HEK293 (cell line): ENCODE data around the gene FZD7.

Source experiments
- CTCF ChIA-PET: fragments of 350-600 bp; formaldehyde crosslinking; extraction: SDS; loops from one replicate; lab custom pipeline; 2021; ENCODE audit warnings: antibody characterized with exemption; lab: Yijun Ruan, JAX
- POLR2A ChIA-PET: fragments of 300-600 bp; formaldehyde crosslinking; extraction: SDS; loops from one replicate; lab custom pipeline; 2020; ENCODE audit warnings: antibody characterized with exemption, inconsistent platforms; lab: Yijun Ruan, JAX
- H3K27ac ChIP-seq: fragments of 200-500 bp; sonication (Bioruptor generic); 2 replicates; pipeline ENCODE4 v1.5.1; 2014; ENCODE audit warnings: low read depth, low read length, control low read depth, inconsistent platforms; ENCODE audit errors: extremely low read depth
- H3K36me3 ChIP-seq, 2 experiments: fragments of 200-500 bp in 1 of 2; sonication (Bioruptor generic) in 1 of 2; 1 replicate in 1 of 2; 2 replicates in 1 of 2; pipeline ENCODE4 v1.5.1; 2014 to 2017; ENCODE audit warnings: inconsistent platforms in 2 of 2, low read length in 2 of 2; ENCODE audit not compliant: control insufficient read depth in 2 of 2, insufficient read depth in 1 of 2
- H3K4me1 ChIP-seq: fragments of 200-500 bp; sonication (Bioruptor generic); 2 replicates; pipeline ENCODE4 v1.5.1; 2014; ENCODE audit warnings: mild to moderate bottlenecking, low read length, inconsistent platforms; ENCODE audit not compliant: control insufficient read depth, insufficient read depth
- H3K4me3 ChIP-seq: 2 replicates; pipeline ENCODE4 v1.5.1; 2011; ENCODE audit warnings: low read depth, mild to moderate bottlenecking, control low read depth, low read length, moderate library complexity
- H3K9me3 ChIP-seq: fragments of 200-500 bp; sonication (Bioruptor generic); 2 replicates; pipeline ENCODE4 v1.5.1; 2014; ENCODE audit warnings: low read depth, low read length, inconsistent platforms; ENCODE audit not compliant: control insufficient read depth, insufficient read depth
- INSM2 ChIP-seq: fragments of 450-650 bp; formaldehyde crosslinking; IDR thresholded peaks from 2 replicates; pipeline ENCODE4 v1.5.1; 2016; ENCODE audit warnings: missing biosample characterization, missing genetic modification characterization
- KLF16 ChIP-seq: fragments of 450-650 bp; formaldehyde crosslinking; IDR thresholded peaks from 2 replicates; pipeline ENCODE4 v1.5.1; 2017; ENCODE audit warnings: missing biosample characterization, missing genetic modification characterization
- KLF17 ChIP-seq: fragments of 450-650 bp; formaldehyde crosslinking; IDR thresholded peaks from 2 replicates; pipeline ENCODE4 v1.5.1; 2016; ENCODE audit warnings: missing biosample characterization, missing genetic modification characterization
- MYNN ChIP-seq: fragments of 450-650 bp; formaldehyde crosslinking; IDR thresholded peaks from 2 replicates; pipeline ENCODE4 v1.5.1; 2016; ENCODE audit warnings: missing biosample characterization, missing genetic modification characterization, borderline replicate concordance
- PATZ1 ChIP-seq: fragments of 450-650 bp; formaldehyde crosslinking; IDR thresholded peaks from 2 replicates; pipeline ENCODE4 v1.5.1; 2016; ENCODE audit warnings: missing biosample characterization, missing genetic modification characterization
- PRDM10 ChIP-seq: fragments of 450-650 bp; formaldehyde crosslinking; IDR thresholded peaks from 2 replicates; pipeline ENCODE4 v1.5.1; 2016; ENCODE audit warnings: missing biosample characterization, missing genetic modification characterization
- SCRT1 ChIP-seq: fragments of 450-650 bp; formaldehyde crosslinking; IDR thresholded peaks from 2 replicates; pipeline ENCODE4 v1.5.1; 2016; ENCODE audit warnings: missing biosample characterization, missing genetic modification characterization, borderline replicate concordance
- SP7 ChIP-seq: fragments of 450-650 bp; formaldehyde crosslinking; IDR thresholded peaks from 2 replicates; pipeline ENCODE4 v1.5.1; 2016; ENCODE audit warnings: missing biosample characterization, missing genetic modification characterization
- TRIM28 ChIP-seq: IDR thresholded peaks from 2 replicates; pipeline ENCODE4 v1.6.1; 2011; ENCODE audit warnings: low read length, control low read depth, borderline replicate concordance
- TSHZ1 ChIP-seq: fragments of 450-650 bp; formaldehyde crosslinking; IDR thresholded peaks from 2 replicates; pipeline ENCODE4 v1.5.1; 2016; ENCODE audit warnings: missing biosample characterization, missing genetic modification characterization, borderline replicate concordance
- ZBTB17 ChIP-seq: fragments of 450-650 bp; formaldehyde crosslinking; IDR thresholded peaks from 2 replicates; pipeline ENCODE4 v1.5.1; 2016; ENCODE audit warnings: missing biosample characterization, missing genetic modification characterization
- ZFHX2 ChIP-seq: fragments of 450-650 bp; formaldehyde crosslinking; conservative IDR thresholded peaks from 2 replicates; pipeline ENCODE4 v1.5.1; 2016; ENCODE audit warnings: missing biosample characterization, missing genetic modification characterization
- ZNF391 ChIP-seq: fragments of 450-650 bp; formaldehyde crosslinking; IDR thresholded peaks from 2 replicates; pipeline ENCODE4 v1.5.1; 2016; ENCODE audit warnings: low read depth, missing biosample characterization, missing genetic modification characterization, borderline replicate concordance
- ZNF394 ChIP-seq: fragments of 450-650 bp; formaldehyde crosslinking; IDR thresholded peaks from 2 replicates; pipeline ENCODE4 v1.5.1; 2016; ENCODE audit warnings: missing biosample characterization, missing genetic modification characterization, mild to moderate bottlenecking, moderate library complexity, borderline replicate concordance
- ZNF488 ChIP-seq: fragments of 450-650 bp; formaldehyde crosslinking; IDR thresholded peaks from 2 replicates; pipeline ENCODE4 v1.5.1; 2016; ENCODE audit warnings: missing biosample characterization, missing genetic modification characterization
- ZNF558 ChIP-seq: fragments of 450-650 bp; formaldehyde crosslinking; IDR thresholded peaks from 2 replicates; pipeline ENCODE4 v1.5.1; 2016; ENCODE audit warnings: missing biosample characterization, missing genetic modification characterization
- ZNF571 ChIP-seq: fragments of 450-650 bp; formaldehyde crosslinking; IDR thresholded peaks from 2 replicates; pipeline ENCODE4 v1.5.0; 2017; ENCODE audit warnings: missing biosample characterization, missing genetic modification characterization
- ZNF596 ChIP-seq: fragments of 450-650 bp; IDR thresholded peaks from 2 replicates; pipeline ENCODE4 v1.5.0; 2018; ENCODE audit warnings: missing biosample characterization, mild to moderate bottlenecking, missing genetic modification characterization, moderate library complexity
- ZNF629 ChIP-seq: fragments of 450-650 bp; formaldehyde crosslinking; IDR thresholded peaks from 2 replicates; pipeline ENCODE4 v1.5.1; 2017; ENCODE audit warnings: missing biosample characterization, missing genetic modification characterization
- ZNF645 ChIP-seq: fragments of 450-650 bp; formaldehyde crosslinking; IDR thresholded peaks from 2 replicates; pipeline ENCODE4; 2016; ENCODE audit warnings: missing biosample characterization, missing genetic modification characterization
- ZSCAN5A ChIP-seq: fragments of 450-650 bp; formaldehyde crosslinking; IDR thresholded peaks from 2 replicates; pipeline ENCODE4 v1.5.1; 2016; ENCODE audit warnings: missing biosample characterization, missing genetic modification characterization

The FZD7 gene

GRCh38 chr2:202014318-202014717 is 19.3 kb upstream of the FZD7 start:
- Histone ChIP-seq H3K9me3 (no peaks in the 10 kb centered on the region), H3K4me1 (peaks cover 10% of the 10 kb centered on the region; the same call in 1 of the 2 replicates), H3K4me3 (no peak overlapping the region), H3K27ac (no peak overlapping the region), H3K36me3 (no peaks in the 10 kb centered on the region)
- ChIA-PET CTCF (interaction anchor here (0.5 to 0.8 kb wide), 3 partner anchors 58 to 216 kb away, joined by 3 to 4 read pairs (median 3); no protein-coding TSS in a partner anchor), POLR2A (interaction anchor here (0.6 kb wide), 1 partner anchor 9 kb away, joined by 4 read pairs; no protein-coding TSS in a partner anchor)
- TF ChIP-seq KLF17 (tag by site-specific recombination) (no peak), SCRT1 (no peak), KLF16 (no peak), TRIM28 (peak; percentile 52; the same call in 1 of the 2 replicates), ZNF391 (tag by site-specific recombination) (no peak), INSM2 (tag by site-specific recombination) (peak; percentile 18; the same call in 1 of the 2 replicates), ZFHX2 (tag by site-specific recombination) (no peak), ZNF394 (tag by site-specific recombination) (0 out of 2 replicates have a peak, but pooled peaks have one; percentile 7), PATZ1 (0 out of 2 replicates have a peak, but pooled peaks have one; percentile 6), PRDM10 (peak; percentile 75; the same call in 1 of the 2 replicates), ZSCAN5A (tag by site-specific recombination) (no peak), ZNF558 (tag by site-specific recombination) (no peak), ZNF571 (no peak), MYNN (no peak), ZBTB17 (tag by site-specific recombination) (no peak), ZNF629 (tag by site-specific recombination) (peak; percentile 40), ZNF488 (tag by site-specific recombination) (no peak), SP7 (tag by site-specific recombination) (no peak), TSHZ1 (tag by site-specific recombination) (peak; percentile 35; the same call in 1 of the 2 replicates), ZNF596 (tag by site-specific recombination) (no peak), ZNF645 (tag by site-specific recombination) (no peak)
